Karpas-422 (cell line): ENCODE measurements around the gene CERK. TPM values are rescaled to one million over a fixed set of nuclear protein-coding genes. Genes with fewer than 3 reads are reported as not detected.

Source experiments
- DNase-seq: peaks from one replicate; pipeline ENCODE4 v3.0.0-alpha.2; 2015
- H2AFZ ChIP-seq: fragments of 200-600 bp; sonication (generic); 2 replicates; pipeline ENCODE4 v1.6.1; 2014; ENCODE audit warnings: antibody characterized with exemption, low read length, mixed read lengths
- H3K27ac ChIP-seq: fragments of 200-600 bp; sonication (generic); 2 replicates; pipeline ENCODE4 v1.5.1; 2014; ENCODE audit warnings: mild to moderate bottlenecking, low read length, moderate library complexity
- H3K27me3 ChIP-seq: fragments of 200-600 bp; sonication (generic); 2 replicates; pipeline ENCODE4 v1.6.1; 2014; ENCODE audit warnings: low read length, mixed read lengths
- H3K36me3 ChIP-seq: fragments of 200-600 bp; sonication (generic); 2 replicates; pipeline ENCODE4 v1.6.1; 2014; ENCODE audit warnings: low read length, mixed read lengths; ENCODE audit not compliant: insufficient read depth
- H3K4me1 ChIP-seq: fragments of 200-600 bp; sonication (generic); 2 replicates; pipeline ENCODE4 v1.6.1; 2014; ENCODE audit warnings: mild to moderate bottlenecking, low read length, mixed read lengths
- H3K4me2 ChIP-seq: fragments of 200-600 bp; sonication (generic); 2 replicates; pipeline ENCODE4 v1.6.1; 2014; ENCODE audit warnings: low read length, low read depth, mild to moderate bottlenecking; ENCODE audit not compliant: poor library complexity, severe bottlenecking
- H3K4me3 ChIP-seq: fragments of 200-600 bp; sonication (generic); 2 replicates; pipeline ENCODE4 v1.5.1; 2014; ENCODE audit warnings: mild to moderate bottlenecking, antibody characterized with exemption, low read length, mixed read lengths
- H3K79me2 ChIP-seq: fragments of 200-600 bp; sonication (generic); 2 replicates; pipeline ENCODE4 v1.6.1; 2014; ENCODE audit warnings: mild to moderate bottlenecking, low read length, mixed read lengths
- H3K9ac ChIP-seq: fragments of 200-600 bp; sonication (generic); 2 replicates; pipeline ENCODE4 v1.6.0; 2014; ENCODE audit warnings: low read length
- H3K9me2 ChIP-seq: fragments of 200-600 bp; sonication (generic), shearing (Covaris generic); replicated peaks from 2 replicates; pipeline ENCODE4 v1.6.0; 2014; ENCODE audit warnings: mild to moderate bottlenecking, low read length, moderate library complexity; ENCODE audit not compliant: insufficient read depth
- H3K9me3 ChIP-seq: fragments of 300-700, 200-600 bp; sonication (generic); 2 replicates; pipeline ENCODE4 v1.6.1; 2014; ENCODE audit warnings: low read length, mixed read lengths
- H4K20me1 ChIP-seq: fragments of 200-600 bp; sonication (generic); 2 replicates; pipeline ENCODE4 v1.6.1; 2014; ENCODE audit warnings: mild to moderate bottlenecking, antibody characterized with exemption, low read length, low read depth; ENCODE audit not compliant: insufficient read depth
- total RNA-seq: library from RNA; depleted of rRNA; stranded (reverse); fragments of >200 nt; shearing (Covaris generic); gene quantifications from 2 replicates; pipeline ENCODE4 v1.2.3, GENCODE V29; 2014; ENCODE audit warnings: low replicate concordance

CERK gene
- total RNA-seq, 1 experiment from 2014 or later, result 53.8 TPM

DNA sequence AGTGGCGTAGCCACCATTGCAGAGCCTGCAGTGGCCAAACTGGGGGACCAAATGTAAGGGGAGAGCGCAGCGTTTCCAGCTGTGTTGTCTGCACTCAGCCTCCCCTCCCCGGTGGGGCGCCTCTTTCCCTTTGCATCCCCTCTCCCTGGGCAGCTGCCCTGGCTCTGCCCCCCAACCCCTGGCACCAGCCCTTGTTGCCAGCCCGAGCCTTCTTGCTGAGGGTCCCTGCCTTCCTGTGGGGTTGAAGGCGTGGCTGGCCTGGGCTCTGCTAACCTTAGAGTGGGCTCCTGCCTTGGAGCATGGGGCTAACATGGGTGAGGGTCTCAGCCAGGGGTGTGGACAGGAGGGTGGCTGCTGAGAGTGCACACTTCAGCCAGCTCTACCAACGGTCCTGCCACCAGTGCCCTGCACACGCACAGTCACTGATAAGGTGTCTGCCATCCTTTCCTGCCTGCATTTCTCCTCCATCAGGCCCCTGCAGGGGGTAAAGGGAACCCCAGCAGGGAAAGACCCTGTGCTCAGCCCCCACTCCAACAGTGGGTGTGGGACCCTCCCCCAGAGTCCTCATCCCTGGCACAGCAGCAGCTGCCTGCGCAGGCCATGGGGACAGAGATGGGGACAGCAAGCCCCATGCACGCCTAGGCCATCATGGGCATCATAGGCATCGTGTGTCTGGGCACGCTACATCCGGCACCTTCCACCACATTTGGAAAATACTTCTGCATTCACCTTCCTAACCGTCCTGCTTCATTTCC is 43.5 kb downstream of the CERK start:
- no peak overlapping the region for H3K9ac ChIP-seq
- no peak overlapping the region for H3K27ac ChIP-seq
- peaks cover 15% of the 10 kb centered on the region; the same call in 1 of the 2 replicates for H3K4me1 ChIP-seq
- H3K9me3 ChIP-seq, result no peaks in the 10 kb centered on the region
- H3K36me3 ChIP-seq, result peaks cover 16% of the 10 kb centered on the region
- no peak for DNase-seq
- no peak overlapping the region for H3K4me2 ChIP-seq
- H3K27me3 ChIP-seq, result no peaks in the 10 kb centered on the region
- H4K20me1 ChIP-seq, result no peaks in the 10 kb centered on the region
- H3K4me3 ChIP-seq, result no peak overlapping the region
- H3K9me2 ChIP-seq, result no peaks in the 10 kb centered on the region
- no peaks in the 10 kb centered on the region for H3K79me2 ChIP-seq
- H2AFZ ChIP-seq, result no peak overlapping the region

DNA sequence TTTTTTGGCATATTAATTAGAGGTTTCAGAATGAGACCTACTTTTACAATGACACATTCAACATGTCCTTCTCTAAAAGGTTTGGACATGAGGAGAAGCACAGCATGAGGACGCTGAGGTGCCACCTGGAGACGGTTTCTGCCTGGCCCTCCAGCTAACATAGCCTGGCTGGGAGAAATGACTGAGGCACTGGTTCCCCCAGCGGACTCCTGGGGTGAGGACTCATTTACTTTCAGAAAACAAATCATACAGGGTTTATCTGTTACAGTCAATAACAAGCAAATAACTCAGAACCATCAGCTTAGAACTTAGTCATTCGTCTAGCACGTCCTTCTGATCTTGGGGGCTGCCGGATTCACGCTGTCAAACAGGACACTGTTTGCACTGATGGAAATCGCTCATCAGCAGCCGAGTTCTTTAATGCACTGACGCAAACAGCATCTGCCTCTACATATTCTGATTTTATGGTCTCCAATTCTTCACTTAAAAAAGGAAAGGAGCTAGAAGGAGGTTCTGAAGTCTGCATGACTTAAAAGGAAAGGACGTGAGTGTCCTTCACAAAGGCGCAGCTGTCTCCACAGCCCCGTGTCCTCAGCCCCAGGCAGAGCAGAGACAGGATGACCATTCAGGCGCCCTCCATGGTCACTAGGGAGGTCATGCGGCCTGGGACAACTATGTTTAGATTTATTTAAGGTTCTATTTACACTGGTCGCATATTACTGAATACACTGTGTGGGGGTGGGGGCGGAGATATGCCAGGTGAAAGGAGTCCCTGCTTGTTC is 44.2 kb downstream of the CERK start:
- H3K9ac ChIP-seq, result no peak overlapping the region
- no peak for DNase-seq
- peaks cover 16% of the 10 kb centered on the region for H3K36me3 ChIP-seq
- no peaks in the 10 kb centered on the region for H3K9me3 ChIP-seq
- no peaks in the 10 kb centered on the region for H3K27me3 ChIP-seq
- H4K20me1 ChIP-seq, result no peaks in the 10 kb centered on the region
- no peak overlapping the region for H2AFZ ChIP-seq
- H3K4me1 ChIP-seq, result peaks cover 15% of the 10 kb centered on the region; the same call in 1 of the 2 replicates
- no peak overlapping the region for H3K27ac ChIP-seq
- H3K4me3 ChIP-seq, result no peak overlapping the region
- H3K4me2 ChIP-seq, result no peak overlapping the region
- H3K9me2 ChIP-seq, result no peaks in the 10 kb centered on the region
- H3K79me2 ChIP-seq, result no peaks in the 10 kb centered on the region

DNA sequence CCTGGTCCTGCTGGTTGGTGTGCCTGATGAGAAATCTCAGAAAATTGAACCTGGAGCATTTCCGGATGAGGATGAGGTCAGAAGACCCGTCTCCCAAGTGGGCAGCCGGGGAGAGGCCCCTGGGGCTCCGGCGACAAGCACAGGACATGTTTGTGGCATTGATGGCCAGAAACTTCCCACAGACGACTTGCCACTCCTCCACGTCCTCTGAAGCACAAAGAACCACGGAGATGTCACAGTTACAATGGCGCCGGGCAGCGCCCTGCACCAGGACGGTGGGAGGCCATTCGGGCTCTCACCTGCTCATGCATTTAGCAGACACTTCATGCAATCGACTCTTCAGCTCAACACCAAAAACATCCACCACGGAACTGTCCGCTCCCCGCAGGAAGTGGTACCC is 46.5 kb downstream of the CERK start:
- H3K4me1 ChIP-seq, result peaks cover 15% of the 10 kb centered on the region; the same call in 1 of the 2 replicates
- no peak for DNase-seq
- H4K20me1 ChIP-seq, result no peaks in the 10 kb centered on the region
- H2AFZ ChIP-seq, result no peak overlapping the region
- no peak overlapping the region for H3K4me2 ChIP-seq
- H3K9me3 ChIP-seq, result no peaks in the 10 kb centered on the region
- H3K36me3 ChIP-seq, result peaks cover 14% of the 10 kb centered on the region
- H3K27me3 ChIP-seq, result no peaks in the 10 kb centered on the region
- H3K9ac ChIP-seq, result no peak overlapping the region
- H3K79me2 ChIP-seq, result no peaks in the 10 kb centered on the region
- no peak overlapping the region for H3K27ac ChIP-seq
- no peaks in the 10 kb centered on the region for H3K9me2 ChIP-seq
- H3K4me3 ChIP-seq, result no peak overlapping the region

DNA sequence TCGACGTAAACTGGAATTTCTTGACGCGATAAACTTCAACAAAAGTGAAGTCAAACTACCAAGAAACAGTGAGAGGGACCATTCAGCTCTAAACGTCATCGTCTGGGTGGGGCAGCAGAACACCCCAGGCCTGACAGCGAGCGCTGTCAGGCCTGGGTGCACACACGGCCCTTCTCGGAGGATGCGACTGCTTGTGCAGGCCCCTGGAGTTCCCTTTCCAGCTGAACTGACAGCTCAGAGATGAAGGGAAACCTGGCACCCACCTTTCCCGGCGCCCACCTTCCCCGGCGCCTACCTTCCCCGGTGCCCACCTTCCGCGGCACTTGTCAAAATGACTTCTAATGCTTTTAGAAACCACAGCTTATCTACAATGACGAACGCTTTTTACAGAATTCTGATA is 47.9 kb downstream of the CERK start:
- no peak overlapping the region for H3K9ac ChIP-seq
- no peaks in the 10 kb centered on the region for H3K9me3 ChIP-seq
- H3K79me2 ChIP-seq, result no peaks in the 10 kb centered on the region
- no peak overlapping the region for H2AFZ ChIP-seq
- peaks cover 17% of the 10 kb centered on the region for H3K36me3 ChIP-seq
- DNase-seq, result no peak
- H3K4me3 ChIP-seq, result no peak overlapping the region
- H3K4me2 ChIP-seq, result no peak overlapping the region
- no peaks in the 10 kb centered on the region for H3K27me3 ChIP-seq
- H3K4me1 ChIP-seq, result peaks cover 24% of the 10 kb centered on the region
- H3K9me2 ChIP-seq, result no peaks in the 10 kb centered on the region
- H4K20me1 ChIP-seq, result no peaks in the 10 kb centered on the region; the same call in 1 of the 2 replicates
- H3K27ac ChIP-seq, result no peak overlapping the region

DNA sequence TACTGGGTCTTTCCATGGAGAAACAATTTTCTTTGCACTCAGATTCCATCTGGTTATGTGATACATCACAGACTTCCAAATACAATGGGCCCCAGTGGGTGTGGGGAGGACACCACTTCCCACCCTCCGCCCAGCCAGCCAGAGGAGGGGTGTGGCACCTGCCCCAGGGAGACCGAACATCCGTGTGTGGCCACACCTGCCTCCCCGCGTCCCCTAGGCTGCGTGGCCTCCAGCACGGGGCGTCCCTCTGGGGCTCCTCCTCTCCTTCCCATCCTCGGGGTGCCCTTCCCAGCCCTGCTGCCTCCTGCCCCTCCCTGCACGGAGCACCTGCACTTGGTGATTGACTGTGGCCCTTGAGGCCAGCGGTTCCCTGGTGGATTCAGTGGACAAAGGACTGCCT is 49.1 kb downstream of the CERK start:
- Histone ChIP-seq H4K20me1 (no peaks in the 10 kb centered on the region; the same call in 1 of the 2 replicates), H3K9me3 (no peaks in the 10 kb centered on the region), H3K27ac (no peak overlapping the region), H3K4me1 (peaks cover 34% of the 10 kb centered on the region), H3K36me3 (peaks cover 17% of the 10 kb centered on the region), H3K79me2 (no peaks in the 10 kb centered on the region), H3K4me3 (no peak overlapping the region), H3K9ac (no peak overlapping the region), H3K9me2 (no peaks in the 10 kb centered on the region), H2AFZ (no peak overlapping the region), H3K27me3 (no peaks in the 10 kb centered on the region), H3K4me2 (no peak overlapping the region)
- DNase-seq, result no peak

DNA sequence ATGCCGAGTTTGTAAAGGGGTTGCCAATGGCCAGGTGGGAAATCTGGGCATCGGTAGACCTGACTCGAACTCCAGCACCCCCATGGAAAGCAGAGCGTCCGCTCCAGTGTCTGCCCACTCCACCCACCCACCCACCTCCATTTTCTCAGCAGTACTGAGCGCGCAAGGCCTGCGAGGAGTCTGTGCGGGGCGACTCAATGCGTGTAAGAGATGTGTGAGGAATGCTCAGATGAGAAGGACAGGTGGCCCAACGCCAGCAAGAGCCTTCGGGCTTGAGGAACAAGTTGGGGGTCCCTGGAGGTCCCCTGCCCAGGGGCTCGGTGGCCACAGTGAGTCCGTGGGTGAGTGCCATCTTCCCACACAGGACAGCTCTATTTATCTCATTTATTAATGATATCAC is 50.6 kb downstream of the CERK start:
- peaks cover 38% of the 10 kb centered on the region for H3K4me1 ChIP-seq
- no peaks in the 10 kb centered on the region for H3K27me3 ChIP-seq
- no peaks in the 10 kb centered on the region; the same call in 1 of the 2 replicates for H4K20me1 ChIP-seq

DNA sequence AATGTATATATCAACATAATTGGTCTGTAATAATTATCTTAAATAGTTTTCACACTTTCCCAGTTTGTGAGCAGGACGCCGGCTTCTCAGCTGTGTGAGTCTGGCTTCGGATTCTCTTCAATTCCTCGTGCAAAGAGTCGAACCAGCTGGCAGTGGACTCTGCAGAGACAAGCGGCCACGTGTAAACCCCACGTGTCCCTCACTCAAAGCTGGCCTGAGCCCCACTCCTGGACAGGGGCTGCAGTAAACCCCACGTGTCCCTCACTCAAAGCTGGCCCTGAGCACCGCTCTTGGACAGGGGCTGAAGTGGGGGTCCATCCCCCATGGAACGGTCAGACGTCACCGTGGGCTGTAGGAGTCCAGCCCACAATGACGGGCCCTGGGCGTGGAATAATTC is 51.0 kb downstream of the CERK start:
- H3K36me3 ChIP-seq, result peaks cover 17% of the 10 kb centered on the region
- no peaks in the 10 kb centered on the region for H3K9me3 ChIP-seq

More for the DNA sequence above, 50.6 kb downstream of the CERK start:
- no peaks in the 10 kb centered on the region for H3K9me3 ChIP-seq
- DNase-seq, result no peak
- no peak overlapping the region for H3K4me3 ChIP-seq
- H3K9ac ChIP-seq, result no peak overlapping the region
- no peak overlapping the region for H3K27ac ChIP-seq
- no peaks in the 10 kb centered on the region for H3K79me2 ChIP-seq
- H3K36me3 ChIP-seq, result peaks cover 17% of the 10 kb centered on the region
- no peak overlapping the region for H2AFZ ChIP-seq
- H3K9me2 ChIP-seq, result no peaks in the 10 kb centered on the region
- H3K4me2 ChIP-seq, result no peak overlapping the region

More for the DNA sequence above, 51.0 kb downstream of the CERK start:
- H3K4me1 ChIP-seq, result peaks cover 38% of the 10 kb centered on the region
- no peaks in the 10 kb centered on the region for H3K79me2 ChIP-seq
- H3K27me3 ChIP-seq, result no peaks in the 10 kb centered on the region
- no peak overlapping the region for H3K4me3 ChIP-seq
- no peaks in the 10 kb centered on the region; the same call in 1 of the 2 replicates for H4K20me1 ChIP-seq
- H3K9me2 ChIP-seq, result no peaks in the 10 kb centered on the region
- no peak overlapping the region for H3K9ac ChIP-seq
- no peak overlapping the region for H2AFZ ChIP-seq
- no peak overlapping the region for H3K4me2 ChIP-seq
- DNase-seq, result no peak
- no peak overlapping the region for H3K27ac ChIP-seq
